HG02938 (cell line): ENCODE results near the gene NES.

ENCODE experiments used
- ATAC-seq: cut with Tn5 transposase; IDR thresholded peaks from one replicate; pipeline ENCODE4 v1.9.1; 2021; ENCODE audit warnings: mild to moderate bottlenecking, moderate library complexity; ENCODE audit not compliant: unreplicated experiment

The NES gene, protein sequence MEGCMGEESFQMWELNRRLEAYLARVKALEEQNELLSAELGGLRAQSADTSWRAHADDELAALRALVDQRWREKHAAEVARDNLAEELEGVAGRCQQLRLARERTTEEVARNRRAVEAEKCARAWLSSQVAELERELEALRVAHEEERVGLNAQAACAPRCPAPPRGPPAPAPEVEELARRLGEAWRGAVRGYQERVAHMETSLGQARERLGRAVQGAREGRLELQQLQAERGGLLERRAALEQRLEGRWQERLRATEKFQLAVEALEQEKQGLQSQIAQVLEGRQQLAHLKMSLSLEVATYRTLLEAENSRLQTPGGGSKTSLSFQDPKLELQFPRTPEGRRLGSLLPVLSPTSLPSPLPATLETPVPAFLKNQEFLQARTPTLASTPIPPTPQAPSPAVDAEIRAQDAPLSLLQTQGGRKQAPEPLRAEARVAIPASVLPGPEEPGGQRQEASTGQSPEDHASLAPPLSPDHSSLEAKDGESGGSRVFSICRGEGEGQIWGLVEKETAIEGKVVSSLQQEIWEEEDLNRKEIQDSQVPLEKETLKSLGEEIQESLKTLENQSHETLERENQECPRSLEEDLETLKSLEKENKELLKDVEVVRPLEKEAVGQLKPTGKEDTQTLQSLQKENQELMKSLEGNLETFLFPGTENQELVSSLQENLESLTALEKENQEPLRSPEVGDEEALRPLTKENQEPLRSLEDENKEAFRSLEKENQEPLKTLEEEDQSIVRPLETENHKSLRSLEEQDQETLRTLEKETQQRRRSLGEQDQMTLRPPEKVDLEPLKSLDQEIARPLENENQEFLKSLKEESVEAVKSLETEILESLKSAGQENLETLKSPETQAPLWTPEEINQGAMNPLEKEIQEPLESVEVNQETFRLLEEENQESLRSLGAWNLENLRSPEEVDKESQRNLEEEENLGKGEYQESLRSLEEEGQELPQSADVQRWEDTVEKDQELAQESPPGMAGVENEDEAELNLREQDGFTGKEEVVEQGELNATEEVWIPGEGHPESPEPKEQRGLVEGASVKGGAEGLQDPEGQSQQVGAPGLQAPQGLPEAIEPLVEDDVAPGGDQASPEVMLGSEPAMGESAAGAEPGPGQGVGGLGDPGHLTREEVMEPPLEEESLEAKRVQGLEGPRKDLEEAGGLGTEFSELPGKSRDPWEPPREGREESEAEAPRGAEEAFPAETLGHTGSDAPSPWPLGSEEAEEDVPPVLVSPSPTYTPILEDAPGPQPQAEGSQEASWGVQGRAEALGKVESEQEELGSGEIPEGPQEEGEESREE (N-terminal part only)

DNA sequence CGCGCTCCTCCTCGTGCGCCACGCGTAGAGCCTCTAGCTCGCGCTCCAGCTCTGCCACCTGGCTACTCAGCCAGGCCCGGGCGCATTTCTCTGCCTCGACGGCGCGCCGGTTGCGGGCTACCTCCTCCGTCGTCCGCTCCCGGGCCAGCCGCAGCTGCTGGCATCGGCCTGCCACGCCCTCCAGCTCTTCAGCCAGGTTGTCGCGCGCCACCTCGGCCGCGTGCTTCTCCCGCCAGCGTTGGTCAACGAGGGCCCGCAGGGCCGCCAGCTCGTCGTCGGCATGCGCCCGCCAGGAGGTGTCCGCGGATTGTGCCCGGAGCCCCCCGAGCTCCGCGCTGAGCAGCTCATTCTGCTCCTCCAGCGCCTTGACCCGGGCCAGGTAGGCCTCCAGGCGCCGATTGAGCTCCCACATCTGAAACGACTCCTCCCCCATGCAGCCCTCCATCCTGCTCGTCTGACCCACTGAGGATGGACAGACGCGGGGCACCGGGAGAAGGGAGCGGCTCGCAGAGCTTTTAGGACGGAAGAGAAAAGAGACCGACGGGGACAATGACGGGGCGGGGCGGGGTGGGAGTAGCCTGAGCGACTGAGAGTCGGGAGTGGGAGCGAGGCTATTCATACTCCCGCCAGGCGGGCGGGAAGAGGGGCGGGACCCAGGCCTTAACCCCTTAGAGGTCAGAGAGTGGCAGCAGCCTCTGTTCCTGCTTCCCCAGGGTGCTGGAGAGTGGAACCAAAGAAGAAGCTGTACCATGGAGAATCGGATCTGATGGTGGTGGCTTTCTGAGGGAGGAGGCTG lies at the start of gene NES:
Gene NES (minus strand): TSS at position 588 of the 796 bp plus-strand sequence. CDS start 143 bp downstream, at position 445.
- ATAC-seq = no peak

DNA sequence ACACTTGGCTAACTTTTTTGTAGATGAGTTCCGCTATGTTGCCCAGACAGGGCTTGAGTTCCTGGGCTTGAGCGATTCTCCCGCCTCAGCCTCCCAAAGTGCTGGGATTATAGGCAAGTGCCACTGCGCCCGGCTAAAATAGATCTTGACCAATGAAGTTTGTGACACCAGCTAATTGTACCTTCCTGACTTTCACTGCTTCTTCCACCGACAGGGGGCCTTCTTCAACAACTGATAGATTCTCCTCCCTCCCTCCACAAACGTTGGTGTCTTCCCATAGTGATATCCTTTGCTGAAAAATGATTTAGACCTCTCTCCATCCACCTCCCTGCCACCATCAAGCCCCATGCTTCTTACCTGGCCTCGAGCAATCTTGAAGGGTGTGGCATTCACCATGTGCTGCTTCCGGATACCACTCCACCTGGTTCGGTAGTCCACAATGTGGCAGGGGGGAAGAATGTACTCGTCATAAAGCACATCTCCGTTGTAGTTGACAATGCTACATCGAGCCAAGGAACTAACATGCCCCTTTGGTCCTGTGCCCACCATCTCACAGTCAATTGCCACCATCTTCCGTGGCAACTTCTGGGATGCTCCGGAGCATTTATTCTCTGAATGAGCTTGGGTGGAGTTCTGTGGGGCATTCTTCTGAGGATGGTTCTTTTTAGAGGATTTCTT lies 49.5 kb upstream of the NES start:
- ATAC-seq = no peak

DNA sequence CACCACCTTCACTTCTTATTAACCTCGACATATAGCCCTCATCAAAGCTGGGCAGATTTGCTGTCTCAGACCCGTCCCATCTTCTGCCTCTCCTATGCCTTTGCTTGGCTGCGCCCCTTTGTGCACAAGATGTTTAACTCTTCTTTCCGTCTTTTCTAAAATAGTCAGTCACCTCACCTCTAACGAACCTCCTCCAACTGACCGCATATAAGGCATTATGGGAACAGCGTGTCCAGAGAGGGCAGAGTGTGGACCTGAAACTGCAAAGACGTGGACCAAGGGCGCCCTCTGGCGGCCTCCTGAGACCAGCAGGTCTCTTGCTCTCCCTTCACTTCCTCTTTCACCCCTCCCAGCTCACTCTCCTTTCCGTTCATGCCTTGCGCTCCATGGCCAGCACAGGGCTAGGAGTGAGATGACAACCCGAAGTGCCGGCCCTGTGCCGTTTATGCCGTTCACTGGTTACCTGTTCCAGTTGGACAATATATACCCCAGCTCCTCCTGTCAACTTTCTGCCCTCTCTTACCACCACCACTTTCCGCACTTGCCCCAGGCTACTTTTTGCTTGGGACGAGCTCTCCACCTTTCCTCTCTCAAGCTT lies 48.6 kb upstream of the NES start:
- ATAC-seq = peak; percentile 33

DNA sequence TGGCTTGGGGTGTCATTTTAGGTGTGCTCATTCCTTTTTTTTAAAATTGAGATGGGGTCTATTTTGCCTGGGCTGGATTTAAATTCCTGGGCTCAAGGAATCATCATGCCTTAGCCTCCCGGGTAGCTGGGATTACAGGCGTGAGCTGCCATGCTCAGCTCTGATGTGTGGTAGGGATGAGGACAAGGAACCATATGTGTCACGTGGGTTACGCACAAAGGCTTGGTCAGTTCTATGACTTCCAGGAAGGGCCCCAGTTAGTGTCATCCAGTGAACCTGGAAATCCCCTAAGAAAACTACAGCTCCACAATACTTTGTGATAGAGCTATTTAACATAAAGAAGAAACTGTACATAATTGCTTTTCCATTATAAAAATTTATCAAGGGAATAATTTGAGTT lies 44.3 kb upstream of the NES start:
- ATAC-seq = no peak

DNA sequence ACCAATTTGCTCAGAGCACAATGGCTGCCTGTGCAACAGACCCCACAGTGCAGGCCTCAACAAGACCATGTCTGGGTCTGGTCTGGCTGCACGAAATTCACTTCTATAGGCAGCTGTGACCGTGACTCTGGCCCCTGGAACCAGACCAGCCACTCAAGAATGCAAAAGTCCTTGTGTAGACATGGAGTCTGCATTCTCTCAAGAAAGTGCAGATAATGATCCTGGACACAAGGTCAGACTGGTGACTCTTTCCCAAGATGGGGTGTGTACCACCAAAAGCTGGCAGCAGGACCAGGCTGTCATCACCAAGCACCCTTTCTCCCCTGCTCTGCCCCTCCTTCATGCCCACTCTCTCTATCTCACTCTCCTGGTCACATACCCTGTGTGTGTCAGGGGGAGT lies 43.9 kb upstream of the NES start:
- no peak for ATAC-seq

DNA sequence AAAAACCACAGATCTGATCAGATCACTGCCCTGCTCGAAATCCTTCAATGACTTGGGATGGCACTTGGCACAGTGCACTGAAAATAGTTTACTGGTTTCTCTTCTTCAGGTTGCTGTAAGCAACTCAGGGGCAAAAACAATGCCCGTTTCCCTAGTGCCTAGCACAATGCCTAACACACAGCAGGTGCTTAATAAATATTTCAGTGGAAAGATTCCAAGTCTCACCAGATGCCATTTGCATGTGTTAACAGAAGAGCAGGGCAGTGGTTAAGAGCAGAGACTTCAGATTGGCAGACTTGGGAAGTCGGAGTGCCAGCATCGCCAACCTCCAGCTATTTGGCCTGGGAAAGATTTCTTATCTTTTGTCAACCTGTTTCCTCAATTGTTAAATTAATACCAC lies 40.1 kb upstream of the NES start:
- ATAC-seq = no peak

DNA sequence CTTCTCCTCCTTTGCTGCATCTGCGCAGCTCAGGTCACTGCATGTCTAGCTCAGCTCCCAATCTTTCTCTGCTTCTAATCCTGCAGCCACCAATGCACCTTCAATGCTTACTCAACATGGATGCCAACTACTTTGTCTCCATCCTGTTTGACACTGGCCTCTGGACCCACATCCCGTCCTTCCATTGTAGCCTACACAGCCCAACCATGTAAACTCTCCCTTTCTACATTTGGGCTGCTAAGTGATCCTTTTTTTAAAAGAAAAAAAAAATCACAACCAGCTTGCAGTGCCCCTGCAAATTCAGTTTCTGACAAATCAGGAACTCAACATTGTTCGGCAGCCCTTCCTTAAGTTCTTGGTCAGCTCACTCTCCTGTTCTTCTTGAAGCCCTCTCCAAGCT lies 37.6 kb upstream of the NES start:
- no peak for ATAC-seq

DNA sequence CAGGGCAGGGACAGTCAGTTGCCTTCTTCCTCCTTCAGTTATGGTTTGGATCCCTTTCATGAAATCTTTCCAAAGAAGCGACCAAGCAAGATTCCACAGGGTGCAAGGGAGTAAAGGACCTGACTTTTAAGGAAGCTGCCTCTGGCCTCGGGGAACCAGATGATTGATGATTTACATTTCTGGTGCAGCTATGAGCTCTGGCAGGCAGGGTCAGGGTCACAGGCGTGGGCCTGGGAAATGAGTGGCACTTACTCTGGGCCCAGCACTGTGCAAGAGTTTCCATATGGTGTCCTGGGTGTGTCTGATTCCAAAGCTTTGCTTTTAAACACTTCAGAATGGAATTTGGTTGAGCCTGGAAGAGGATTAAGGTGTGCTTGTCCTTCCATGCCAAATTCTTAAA lies 35.4 kb upstream of the NES start:
- no peak for ATAC-seq

DNA sequence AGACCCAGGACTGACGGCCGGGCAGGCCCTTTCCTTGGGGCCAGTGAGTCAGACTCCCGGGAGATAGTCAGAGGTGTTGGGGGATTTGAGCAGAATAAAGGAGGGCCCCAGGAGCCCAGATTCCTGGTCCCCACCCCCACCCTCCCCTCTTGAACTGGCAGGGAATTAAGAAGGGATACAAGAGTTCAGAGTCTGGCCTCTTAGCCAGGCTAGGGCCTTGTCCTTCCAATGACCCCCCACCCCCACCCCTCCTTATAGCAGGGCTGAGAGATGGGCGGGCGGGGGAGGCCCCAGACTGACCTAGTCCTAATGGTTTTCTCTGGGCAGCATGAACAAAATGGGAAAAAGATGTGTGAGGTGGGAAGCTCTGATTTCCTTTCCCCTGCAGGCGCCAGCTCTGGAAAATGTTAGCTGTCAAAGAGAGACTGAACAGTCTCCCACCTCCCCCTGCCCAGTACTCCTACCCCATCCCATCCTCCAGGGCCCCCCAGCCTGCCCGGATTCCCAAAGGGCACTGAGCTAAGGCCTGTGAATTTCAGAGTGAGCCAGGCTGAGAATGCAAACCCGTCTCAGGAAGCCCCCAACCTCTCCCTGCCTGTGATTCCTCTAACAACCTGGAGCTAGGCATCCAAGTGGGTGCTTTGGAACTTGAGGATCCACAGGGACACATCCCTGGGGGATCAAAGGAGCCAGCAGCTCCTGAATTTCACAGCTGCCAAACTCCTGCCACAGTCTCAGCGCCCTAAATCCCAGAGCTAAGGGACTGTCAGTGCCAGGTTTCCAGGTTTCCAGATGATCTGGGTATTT lies 34.0 kb upstream of the NES start:
- no peak for ATAC-seq

DNA sequence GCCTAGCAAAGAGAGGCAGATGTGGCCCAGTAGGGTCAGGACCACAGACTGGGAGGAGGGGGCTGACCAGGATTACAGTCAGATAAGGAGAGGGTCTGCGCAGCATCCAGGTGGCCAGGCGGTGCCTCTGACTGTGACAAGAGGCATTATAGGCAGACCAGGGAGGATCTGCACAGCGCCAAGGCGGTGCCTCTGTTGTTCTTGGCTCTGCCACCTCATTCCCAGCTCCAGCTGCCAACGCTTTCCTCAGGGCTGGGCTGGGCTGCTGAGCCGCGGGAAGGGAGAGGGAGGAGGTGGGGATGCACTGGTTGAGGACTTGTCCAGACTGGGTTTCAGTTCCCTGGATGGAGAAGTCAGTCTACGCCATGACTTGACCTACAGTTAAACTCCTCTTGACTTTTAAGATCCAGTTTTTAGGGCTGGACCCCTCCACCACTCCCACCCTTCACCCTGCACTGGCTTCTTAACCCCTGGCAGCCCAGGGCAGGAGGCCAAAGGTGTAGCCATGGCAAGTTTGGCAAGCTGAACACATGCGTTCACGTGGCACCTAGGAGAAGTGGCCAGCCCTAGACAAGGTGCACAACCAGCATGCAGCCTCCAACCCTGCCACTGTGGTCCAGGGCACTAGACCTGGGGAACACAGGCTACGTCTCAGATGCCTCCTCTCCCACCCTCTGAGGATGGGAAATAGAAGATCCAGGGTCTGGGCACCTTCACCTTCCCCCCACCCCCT lies 32.7 kb upstream of the NES start:
- no peak for ATAC-seq

DNA sequence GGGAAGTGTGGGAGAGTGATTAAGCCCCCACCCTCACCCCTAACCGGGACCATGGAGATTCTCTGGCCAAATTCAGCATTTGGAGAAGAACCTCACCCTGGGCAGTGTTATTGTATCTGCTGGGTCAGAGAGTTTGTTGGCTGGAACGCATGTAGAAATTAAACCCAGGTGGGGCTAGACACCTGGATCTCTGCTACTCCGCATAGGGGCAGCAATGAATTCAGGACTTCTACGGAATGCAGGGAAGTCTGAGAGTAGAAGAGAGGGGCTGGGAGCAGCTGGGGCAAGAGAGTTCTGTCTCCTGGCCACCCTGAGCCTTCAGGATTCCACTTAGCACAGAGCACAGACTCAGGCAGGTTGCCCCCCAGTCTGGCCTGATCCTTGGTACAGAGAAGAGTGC lies 31.8 kb upstream of the NES start:
- no peak for ATAC-seq

DNA sequence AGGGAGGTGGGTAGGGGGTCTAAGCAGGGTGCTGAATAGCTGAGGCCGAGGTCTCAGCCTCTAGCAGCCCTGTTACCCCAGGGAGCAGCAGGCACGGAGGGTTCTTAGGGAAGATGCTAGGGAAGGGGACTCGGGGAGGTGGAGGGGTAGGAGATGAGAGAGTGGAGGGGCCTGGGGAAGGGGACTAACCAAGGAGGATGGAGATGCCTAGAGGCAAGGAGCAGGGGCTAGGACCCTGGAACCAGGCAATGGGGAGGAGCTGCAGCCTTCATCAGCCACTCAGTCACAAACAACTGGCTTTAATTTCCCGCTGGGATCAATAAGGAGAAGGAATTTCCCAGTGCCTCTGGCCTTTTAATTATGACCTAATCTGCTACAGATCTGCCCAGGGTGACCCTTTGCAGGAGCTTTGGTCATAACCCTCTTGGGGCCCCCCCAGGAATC lies 31.0 kb upstream of the NES start:
- ATAC-seq = no peak

DNA sequence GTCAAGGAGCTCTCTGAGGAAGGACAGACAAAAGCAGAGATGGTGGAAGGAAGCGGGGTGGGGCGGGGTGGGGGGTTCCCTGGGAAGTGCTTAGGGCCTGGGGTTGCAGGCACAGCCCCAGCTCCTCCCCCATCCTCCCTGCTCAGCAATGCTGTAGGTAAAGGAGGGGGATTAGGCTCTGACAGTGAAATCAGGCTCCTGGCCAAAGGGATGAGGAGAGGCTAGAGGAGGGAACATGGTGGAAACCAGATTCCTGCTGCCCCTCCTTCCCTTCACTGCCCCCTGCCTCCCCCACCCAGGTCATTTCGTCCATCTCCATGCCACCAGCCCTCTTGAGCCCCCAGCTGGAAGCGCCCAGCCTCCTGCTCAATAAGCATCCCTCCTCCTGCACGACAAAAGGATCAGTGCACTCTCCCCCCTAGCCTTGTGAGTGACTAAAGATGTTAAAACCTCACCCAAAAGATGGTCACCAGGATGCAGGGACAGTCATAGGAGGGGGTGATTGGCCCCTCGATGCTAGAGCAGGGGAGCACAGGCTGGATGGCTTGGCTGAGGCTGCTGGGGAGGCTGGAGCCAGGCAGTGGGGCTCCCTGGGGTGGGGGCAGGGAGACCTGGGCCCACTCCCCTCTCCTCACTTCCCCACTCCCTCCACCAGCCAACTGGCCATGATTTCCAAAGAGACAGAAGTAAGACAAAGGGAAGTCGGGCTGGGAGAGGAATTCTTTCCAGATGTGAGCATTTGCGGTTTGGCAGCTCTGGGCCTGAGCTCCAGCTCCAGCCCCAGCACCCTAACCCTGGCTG lies 30.4 kb upstream of the NES start:
- no peak for ATAC-seq

DNA sequence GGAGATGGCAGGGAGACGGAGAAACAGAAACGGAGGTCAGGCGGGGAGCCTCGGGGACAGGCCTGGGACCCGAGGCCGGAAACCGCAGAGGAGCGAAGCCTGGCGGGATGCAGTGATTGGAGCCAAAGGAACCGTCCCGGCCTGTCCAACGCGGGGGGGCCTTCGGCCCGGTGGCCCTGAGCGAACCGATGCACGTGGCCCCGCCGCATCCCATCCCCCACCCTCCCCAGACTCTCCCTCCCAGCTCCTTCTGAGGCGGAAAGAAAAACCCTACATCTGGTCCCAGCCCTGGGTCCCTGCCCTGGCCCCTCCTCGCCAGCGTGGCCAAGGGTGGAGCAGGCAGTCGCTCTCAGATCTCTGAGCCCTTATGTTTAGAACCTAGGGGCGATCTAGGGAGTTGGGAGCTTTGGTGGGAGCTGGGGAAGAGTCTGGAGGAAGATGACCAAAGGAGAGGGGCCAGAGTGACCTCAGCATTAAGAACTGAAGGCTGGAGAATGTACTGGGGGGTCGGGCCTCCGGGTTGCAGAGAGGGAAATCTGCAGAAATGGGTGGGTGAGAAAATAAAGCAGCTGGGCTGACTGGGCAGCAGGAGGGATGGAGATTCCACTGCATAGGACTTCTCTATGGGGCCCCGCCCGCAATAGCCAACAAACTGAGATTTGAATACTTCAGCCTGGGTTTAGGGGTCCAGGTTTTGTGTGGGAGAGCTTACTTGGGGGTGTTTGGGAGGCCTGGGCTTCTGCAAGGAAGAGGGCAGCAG lies 29.6 kb upstream of the NES start:
- no peak for ATAC-seq

DNA sequence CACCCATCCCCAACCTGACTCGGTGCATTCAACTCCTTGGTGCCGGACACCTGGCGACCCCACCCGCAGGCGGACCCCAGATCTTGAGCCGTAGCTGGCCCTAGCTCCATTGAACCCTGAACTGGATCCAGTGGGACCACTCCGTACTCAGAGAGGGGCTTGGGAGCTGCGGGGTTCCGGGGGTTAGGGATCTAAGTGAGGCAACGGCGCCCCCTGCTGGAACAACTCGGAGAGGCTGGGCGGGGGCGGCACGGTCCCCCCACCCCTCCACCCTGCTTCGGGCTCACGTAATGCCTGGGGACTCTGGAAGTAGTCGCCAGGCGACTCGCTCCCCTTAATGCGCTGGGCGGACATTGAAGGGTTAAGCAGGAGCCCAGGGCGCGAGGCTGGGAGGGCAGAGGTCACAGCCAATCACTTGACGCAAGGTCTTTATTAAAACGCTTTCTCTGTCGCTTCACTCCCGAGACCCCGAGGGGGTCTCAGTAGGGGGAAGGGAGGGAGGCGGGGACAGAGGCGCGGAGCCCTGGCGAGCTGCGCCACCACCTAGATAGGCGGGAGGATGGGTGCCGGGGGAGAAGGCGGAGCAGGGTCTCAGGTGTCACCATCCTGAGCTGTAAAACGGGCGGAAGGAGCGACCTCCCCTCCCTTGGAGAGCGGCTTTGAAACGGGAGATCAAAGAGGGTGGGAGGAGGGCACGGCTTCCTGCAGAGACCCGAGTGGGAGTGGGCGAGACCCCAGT lies 28.9 kb upstream of the NES start:
- ATAC-seq = no peak
